HepG2 (cell line): ENCODE data around the gene MYO5A. TPM values are rescaled to one million over a fixed set of nuclear protein-coding genes. Genes with fewer than 3 reads are reported as not detected.

Experiments
- ATAC-seq: fragments of 200-7000 bp; cut with Tn5 transposase; 3 replicates; pipeline ENCODE4 v1.9.1; 2020; ENCODE audit warnings: mild to moderate bottlenecking, moderate library complexity
- BruUV-seq: library from RNA; stranded (reverse); fragments of 400-500 nt; replicated peaks from 2 replicates; lab custom pipeline; 2021; lab: Mats Ljungman, UMichigan
- CTCF ChIA-PET: fragments of 300-600 bp; formaldehyde crosslinking; extraction: SDS; loops from one replicate; lab custom pipeline; 2021; ENCODE audit warnings: low total read pairs, inconsistent platforms, low intra/inter-chr PET ratio; lab: Yijun Ruan, JAX
- POLR2A ChIA-PET: fragments of 350-600 bp; sonication (Branson Sonifier 250); formaldehyde crosslinking; loops from one replicate; lab custom pipeline; 2020; ENCODE audit warnings: antibody characterized with exemption, inconsistent platforms; lab: Yijun Ruan, JAX
- DNase-seq: peaks from one replicate; pipeline ENCODE4 v3.0.0-alpha.2; 2015; ENCODE audit warnings: low spot score
- FAIRE-seq: peaks from 3 replicates; lab custom pipeline; 2011; peaks lifted over from hg19 to GRCh38; lab: Jason Lieb, UNC
- H2AFZ ChIP-seq: one replicate; pipeline ENCODE4 v1.6.1; 2011; ENCODE audit warnings: low read length, inconsistent platforms
- H3K27ac ChIP-seq: fragments of 300-600 bp; 3 replicates; pipeline ENCODE4 v1.8.0; 2011; ENCODE audit warnings: mixed run types, mild to moderate bottlenecking, mixed read lengths, low read length, inconsistent platforms; ENCODE audit not compliant: insufficient read depth; ENCODE audit errors: extremely low read length
- H3K27me3 ChIP-seq, 2 experiments: fragments of 200-600 bp in 1 of 2; 2 replicates in 1 of 2; 3 replicates in 1 of 2; pipeline versions ENCODE4 v1.6.0 to v1.8.0; 2011; ENCODE audit warnings: low read length in 2 of 2, mild to moderate bottlenecking in 2 of 2, moderate library complexity in 2 of 2, inconsistent platforms in 1 of 2; ENCODE audit not compliant: insufficient read depth in 2 of 2, control insufficient read depth in 1 of 2
- H3K36me3 ChIP-seq, 2 experiments: fragments of 200-600 bp in 1 of 2; replicated peaks in 1 of 2; 2 replicates in 1 of 2; 3 replicates in 1 of 2; pipeline versions ENCODE4 v1.5.1 to v1.8.0; 2011; ENCODE audit warnings: low read length in 2 of 2, inconsistent platforms in 1 of 2; ENCODE audit not compliant: insufficient read depth in 2 of 2, control insufficient read depth in 1 of 2
- H3K4me1 ChIP-seq: 2 replicates; pipeline ENCODE4 v1.5.1; 2012; ENCODE audit warnings: low read length, inconsistent platforms; ENCODE audit not compliant: insufficient read depth
- H3K4me2 ChIP-seq: 2 replicates; pipeline ENCODE4 v1.6.0; 2011; ENCODE audit warnings: low read depth, low read length, inconsistent platforms
- H3K4me3 ChIP-seq, 3 experiments: fragments of 200-600 bp in 1 of 3; sonication (generic), shearing (Covaris generic) in 1 of 3; replicated peaks in 1 of 3; 2 replicates each; pipeline ENCODE4 v1.5.1; 2011 to 2016; ENCODE audit warnings: low read length in 3 of 3, inconsistent platforms in 2 of 3, low read depth in 2 of 3, mild to moderate bottlenecking in 2 of 3, control low read depth in 1 of 3, mixed read lengths in 1 of 3; ENCODE audit not compliant: insufficient read depth in 1 of 3
- H3K79me2 ChIP-seq: one replicate; pipeline ENCODE4 v1.6.1; 2011; ENCODE audit warnings: low read length, inconsistent platforms; ENCODE audit not compliant: insufficient read depth
- H3K9ac ChIP-seq: 2 replicates; pipeline ENCODE4 v1.6.0; 2011; ENCODE audit warnings: mild to moderate bottlenecking, low read depth, low read length, inconsistent platforms; ENCODE audit not compliant: insufficient read depth
- H3K9me3 ChIP-seq: 2 replicates; pipeline ENCODE4 v1.5.1; 2012; ENCODE audit warnings: mild to moderate bottlenecking, low read length
- H4K20me1 ChIP-seq: 2 replicates; pipeline ENCODE4 v1.6.0; 2011; ENCODE audit warnings: inconsistent platforms, mild to moderate bottlenecking, low read length, moderate library complexity; ENCODE audit not compliant: insufficient read depth
- CSRNP2 ChIP-seq: sonication (generic); formaldehyde crosslinking; conservative IDR thresholded peaks from 2 replicates; pipeline ENCODE4 v1.8.0; 2022; ENCODE audit warnings: low read depth, missing genetic modification reagents
- NFE2L2 ChIP-seq: fragments of 150-350 bp; IDR thresholded peaks from 2 replicates; pipeline ENCODE4 v1.6.1; 2014; ENCODE audit warnings: low read length
- PAXIP1 ChIP-seq: sonication (generic); formaldehyde crosslinking; conservative IDR thresholded peaks from 2 replicates; pipeline ENCODE4 v1.4.0; 2020; ENCODE audit warnings: mild to moderate bottlenecking, missing genetic modification reagents, moderate library complexity
- PLRG1 ChIP-seq: fragments of 450-650 bp; conservative IDR thresholded peaks from 2 replicates; pipeline ENCODE4 v1.6.1; 2016
- RARA ChIP-seq: IDR thresholded peaks from 2 replicates; pipeline ENCODE4 v1.6.1; 2016; ENCODE audit warnings: missing genetic modification reagents, missing compliant biosample characterization
- U2AF2 ChIP-seq: fragments of 200-400 bp; formaldehyde crosslinking; IDR thresholded peaks from 2 replicates; pipeline ENCODE4 v1.6.1; 2017; ENCODE audit warnings: low read depth, mild to moderate bottlenecking, low read length
- ZFP36 ChIP-seq: fragments of 150-350 bp; IDR thresholded peaks from 2 replicates; pipeline ENCODE4 v1.6.1; 2018; ENCODE audit warnings: borderline replicate concordance, low read length, low read depth; ENCODE audit not compliant: partially characterized antibody
- ZNF781 ChIP-seq: sonication (generic); formaldehyde crosslinking; IDR thresholded peaks from 2 replicates; pipeline ENCODE4 v1.5.1; 2020; ENCODE audit warnings: borderline replicate concordance, mild to moderate bottlenecking, missing genetic modification reagents; ENCODE audit errors: not compliant biosample characterization
- WGBS: methylation state at CpG from one replicate; pipeline ENCODE4 v1.1.6; 2017; ENCODE audit warnings: low lambda C conversion rate; 5-methylcytosine and 5-hydroxymethylcytosine counted together
- in situ Hi-C: cut with HindIII; loops from 2 replicates; pipeline ENCODE4 v1.10.0; 2017; ENCODE audit warnings: low pct_unique_long_range_greater_than_20kb; ENCODE audit not compliant: extremely low pct_ligation_motif_present
- intact Hi-C: fragments of 100-400 bp; cut with micrococcal nuclease; formaldehyde crosslinking; loops from one replicate; pipeline ENCODE4 v1.10.0; 2022; ENCODE audit not compliant: unreplicated experiment
- polyA plus RNA-seq, 8 experiments: library from polyadenylated mRNA; depleted of rRNA in 3 of 8; stranded (reverse) in 7 of 8; unstranded in 1 of 8; fragments of >200 nt; fragmentation: Illumina TruSeq in 4 of 8; extraction: Trizol in 4 of 8; gene quantifications; 2 replicates each; pipeline versions ENCODE4 v1.2.1 to v1.2.3, GENCODE V29; 2011 to 2016; ENCODE audit warnings: low read depth in 4 of 8, missing spikeins in 1 of 8, mixed read lengths in 1 of 8; ENCODE audit not compliant: insufficient read depth in 1 of 8
- total RNA-seq, 5 experiments: library from RNA; depleted of rRNA; stranded (reverse); fragments of >200 nt; fragmentation: Illumina TruSeq; extraction: Trizol; gene quantifications; 2 replicates each; pipeline ENCODE4 v1.2.3, GENCODE V29; 2016; ENCODE audit warnings: low read depth in 1 of 5

Gene MYO5A
- total and polyA plus RNA-seq, 2 of the 13 experiments (the other 11 are each of a cell fraction or from before 2014, with no cell fraction given) = 2.8 to 4.8 TPM

- no peaks in the 10 kb centered on the region for H3K79me2 ChIP-seq
- no peak overlapping the region for H3K4me3 ChIP-seq
- no peaks in the 10 kb centered on the region for H4K20me1 ChIP-seq
- peaks cover 25% of the 10 kb centered on the region for H3K4me1 ChIP-seq
- no peak for ATAC-seq
- in situ Hi-C loops (no loop called here), intact Hi-C loops (no loop called here)
- no TSS peak for BruUV-seq
- no peak for FAIRE-seq
- no peaks in the 10 kb centered on the region for H3K27me3 ChIP-seq
- no peak overlapping the region for H3K4me2 ChIP-seq
- DNase-seq = no peak
- H2AFZ ChIP-seq = no peak overlapping the region
- no peak for TF ChIP-seq ZNF781 (CRISPR knock-in tag)
- H3K9ac ChIP-seq = no peak overlapping the region
- CTCF ChIA-PET = no interaction called here
- H3K36me3 ChIP-seq = no peaks in the 10 kb centered on the region
- POLR2A ChIA-PET = no interaction called here
- no peak overlapping the region for H3K27ac ChIP-seq
- H3K9me3 ChIP-seq = no peaks in the 10 kb centered on the region
- 66% methylated on average over 3 of the region's 3 CpGs for WGBS
These were observed 225.4 kb downstream of the MYO5A start for GRCh38 chr15:52303093-52303772.

- H3K36me3 ChIP-seq = no peaks in the 10 kb centered on the region
- 20% methylated on average over 2 of the region's 2 CpGs for WGBS
- TF ChIP-seq ZFP36 = no peak
- no peak for TF ChIP-seq U2AF2
- TF ChIP-seq PLRG1 = no peak
- peak; percentile 51 for TF ChIP-seq PAXIP1 (CRISPR knock-in tag)
- TF ChIP-seq CSRNP2 (CRISPR knock-in tag) = no peak
- TF ChIP-seq RARA = 0 out of 2 replicates have a peak, but pooled peaks have one; percentile 20
- TF ChIP-seq NFE2L2 = no peak
These were observed 227.3 kb downstream of the MYO5A start for GRCh38 chr15:52301265-52301847.

More at GRCh38 chr15:52301265-52301847, 227.3 kb downstream of the MYO5A start:
- Histone ChIP-seq H3K9ac (no peak overlapping the region), H3K4me2 (peak overlapping the region; percentile 9; the same call in 1 of the 2 replicates), H3K79me2 (no peaks in the 10 kb centered on the region), H3K4me3 (no peak overlapping the region), H2AFZ (no peak overlapping the region), H3K9me3 (no peaks in the 10 kb centered on the region), H3K27me3 (no peaks in the 10 kb centered on the region), H3K27ac (no peak overlapping the region), H4K20me1 (no peaks in the 10 kb centered on the region), H3K4me1 (peaks cover 26% of the 10 kb centered on the region)
- CTCF ChIA-PET = no interaction called here
- POLR2A ChIA-PET = interaction anchor here (0.7 kb wide), 1 partner anchor 13 kb away, joined by 4 read pairs; no protein-coding TSS in a partner anchor
- ATAC-seq (peak; percentile 90), FAIRE-seq (peak; percentile 85), DNase-seq (peak; percentile 44)
- intact Hi-C loops = no loop called here
- in situ Hi-C loops = no loop called here
- BruUV-seq = no TSS peak
